ENCODE results near the gene FBXO34. TPM values are rescaled to one million over a fixed set of nuclear protein-coding genes. Genes with fewer than 3 reads are reported as not detected.

FBXO34 gene
- total RNA-seq, 2 donors from 2014 or later = 18.7 to 26.1 TPM

GRCh38 chr14:55398679-55399078, 127.5 kb downstream of the FBXO34 start:
- Mint-ChIP-seq H3K4me3 (no peak overlapping the region), H3K9me3 (no peaks in the 10 kb centered on the region), H3K36me3 (peaks cover 4% of the 10 kb centered on the region), H3K4me1 (ENCODE audit: low read depth in 2 of 2) (no peaks in the 10 kb centered on the region), H3K27me3 (no peaks in the 10 kb centered on the region), H3K27ac (no peak overlapping the region)
- ATAC-seq (no peak), DNase-seq (ENCODE audit: low spot score) (no peak)

- ATAC-seq = no peak
- Mint-ChIP-seq H3K27ac (no peak overlapping the region), H3K9me3 (no peaks in the 10 kb centered on the region), H3K27me3 (no peaks in the 10 kb centered on the region), H3K4me3 (no peak overlapping the region), H3K36me3 (peaks cover 4% of the 10 kb centered on the region), H3K4me1 (ENCODE audit: low read depth in 2 of 2) (peaks cover 2 to 3% of the 10 kb centered on the region in 2 donors)
- no peak for DNase-seq (ENCODE audit: low spot score)
These were observed 128.0 kb downstream of the FBXO34 start for GRCh38 chr14:55399183-55399582.

- peaks cover 4 to 8% of the 10 kb centered on the region in 2 donors for H3K4me1 Mint-ChIP-seq (ENCODE audit: low read depth in 2 of 2)
- no peaks in the 10 kb centered on the region for H3K9me3 Mint-ChIP-seq
- no peaks in the 10 kb centered on the region for H3K27me3 Mint-ChIP-seq
- DNase-seq (ENCODE audit: low spot score) (no peak), ATAC-seq (no peak)
- no peak overlapping the region for H3K27ac Mint-ChIP-seq
- no peak overlapping the region for H3K4me3 Mint-ChIP-seq
- peaks cover 4% of the 10 kb centered on the region for H3K36me3 Mint-ChIP-seq
These were observed 128.6 kb downstream of the FBXO34 start for GRCh38 chr14:55399852-55400251.

- ATAC-seq = no peak
These were observed 130.5 kb downstream of the FBXO34 start for GRCh38 chr14:55401751-55402150.

More at GRCh38 chr14:55401751-55402150, 130.5 kb downstream of the FBXO34 start:
- Mint-ChIP-seq H3K27ac (no peak overlapping the region), H3K4me1 (ENCODE audit: low read depth in 2 of 2) (peaks cover 4 to 8% of the 10 kb centered on the region in 2 donors), H3K4me3 (no peak overlapping the region), H3K27me3 (no peaks in the 10 kb centered on the region), H3K9me3 (no peaks in the 10 kb centered on the region), H3K36me3 (no peaks in the 10 kb centered on the region)
- DNase-seq (ENCODE audit: low spot score) = no peak

Other genes with a start within 250 kb of the FBXO34 start
- gene WDHD1, start 244.3 kb upstream of the FBXO34 start, total RNA-seq = 10 to 100 TPM; 33.6 to 51.3 TPM
- 10 to 100 TPM; 36.5 to 50.9 TPM for gene SOCS4, start 244.2 kb upstream of the FBXO34 start, total RNA-seq
- gene MAPK1IP1L, start 219.8 kb upstream of the FBXO34 start, total RNA-seq = 100 to 1,000 TPM in 1 of 2 donors, 10 to 100 TPM in 1; 99.7 to 119 TPM
- gene LGALS3, start 142.2 kb upstream of the FBXO34 start, total RNA-seq = 100 to 1,000 TPM; 161 to 224 TPM
- gene DLGAP5, start 79.8 kb upstream of the FBXO34 start, total RNA-seq = 10 to 100 TPM; 27.7 to 60.6 TPM
- gene ATG14, start 140.4 kb downstream of the FBXO34 start, total RNA-seq = 1 to 10 TPM; 7.2 to 7.3 TPM
- gene TBPL2, start 169.2 kb downstream of the FBXO34 start, total RNA-seq = not detected